ENCODE results near the gene UBE2S. TPM values are rescaled to one million over a fixed set of nuclear protein-coding genes. Genes with fewer than 3 reads are reported as not detected.
A peak's percentile ranks its signal among the peaks of the same experiment; 100 is the strongest.
"Not testable (repeated sequence)": the region's sequence is repeated elsewhere in the genome, so short reads cannot be mapped to it uniquely, and the experiment has no call there.

UBE2S gene
- polyA plus RNA-seq, 4 donors = 42.3 to 56.0 (median 48.8) TPM

DNA sequence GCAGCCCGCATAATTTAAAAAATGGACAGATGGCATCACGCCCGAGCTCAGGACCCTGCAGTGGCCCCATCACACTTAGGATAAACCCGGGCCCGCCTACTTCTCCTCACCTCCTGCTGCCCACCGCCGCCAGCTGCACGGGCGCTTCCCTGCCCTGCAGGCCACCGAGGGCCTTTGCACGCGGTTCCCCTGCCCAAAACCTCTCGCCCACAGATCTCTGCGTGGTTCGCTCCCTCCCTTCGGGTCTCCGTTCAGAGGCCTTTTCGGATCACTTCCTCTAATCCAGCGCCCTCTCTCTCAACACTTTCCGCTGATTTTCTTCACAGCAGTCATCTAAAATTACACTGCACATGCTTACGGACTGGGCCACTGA, 33.7 kb upstream of the UBE2S start:
- no peak for DNase-seq (ENCODE audit: low read depth in 4 of 4, low spot score in 3 of 4)

- no peak for DNase-seq (ENCODE audit: low read depth in 4 of 4, low spot score in 3 of 4)
Measured at GRCh38 chr19:55440411-55441105, 33.0 kb upstream of the UBE2S start.

- no peak for DNase-seq (ENCODE audit: low read depth in 4 of 4, low spot score in 3 of 4)
Measured at GRCh38 chr19:55439052-55439451, 31.5 kb upstream of the UBE2S start.

DNA sequence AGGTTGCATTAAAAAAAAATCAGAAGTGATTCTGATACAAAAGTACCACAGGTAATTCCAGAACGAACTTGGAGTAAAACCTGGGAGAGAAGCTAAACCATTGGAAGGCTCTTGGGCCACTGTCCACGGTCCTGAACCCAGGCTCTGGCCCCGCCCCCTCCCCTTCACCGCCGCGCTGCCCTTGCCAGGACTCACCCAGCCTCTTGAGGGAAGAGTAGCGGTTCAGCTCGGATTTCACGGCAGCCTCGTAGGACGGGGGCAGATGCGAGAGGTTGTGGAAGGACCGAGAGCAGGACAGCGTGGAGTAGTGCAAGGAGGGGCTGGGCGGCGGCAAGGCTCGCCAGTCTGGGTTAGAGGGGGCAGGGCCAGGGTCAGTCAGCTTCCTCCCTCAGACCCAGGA, 29.8 kb upstream of the UBE2S start:
- DNase-seq (ENCODE audit: low read depth in 4 of 4, low spot score in 3 of 4) = no peak

DNA sequence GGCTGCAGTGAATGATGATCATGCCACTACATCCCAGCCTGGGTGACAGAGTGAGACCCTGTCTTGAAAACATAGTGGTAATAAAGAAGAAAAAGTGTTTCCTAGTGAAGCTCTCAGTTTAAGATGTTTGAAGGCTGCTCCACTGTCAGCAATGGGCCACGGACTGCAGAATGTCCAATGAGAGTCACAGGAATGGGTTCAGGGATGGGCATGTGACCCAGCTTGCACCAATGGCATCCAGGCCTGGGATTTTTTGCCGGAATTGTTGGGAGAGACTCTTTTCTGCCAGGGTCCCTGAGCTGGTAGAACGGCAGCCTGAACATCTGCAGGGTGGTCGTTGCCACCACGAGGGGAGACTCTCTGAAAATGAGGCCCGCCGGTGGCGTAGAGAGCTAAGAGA, 29.3 kb upstream of the UBE2S start:
- DNase-seq (ENCODE audit: low read depth in 4 of 4, low spot score in 3 of 4) = no peak

- DNase-seq (ENCODE audit: low read depth in 4 of 4, low spot score in 3 of 4) = no peak
Measured at GRCh38 chr19:55435020-55435419, 27.4 kb upstream of the UBE2S start.

- no peak for DNase-seq (ENCODE audit: low read depth in 4 of 4, low spot score in 3 of 4)
Measured at GRCh38 chr19:55434356-55434919, 26.9 kb upstream of the UBE2S start.

DNA sequence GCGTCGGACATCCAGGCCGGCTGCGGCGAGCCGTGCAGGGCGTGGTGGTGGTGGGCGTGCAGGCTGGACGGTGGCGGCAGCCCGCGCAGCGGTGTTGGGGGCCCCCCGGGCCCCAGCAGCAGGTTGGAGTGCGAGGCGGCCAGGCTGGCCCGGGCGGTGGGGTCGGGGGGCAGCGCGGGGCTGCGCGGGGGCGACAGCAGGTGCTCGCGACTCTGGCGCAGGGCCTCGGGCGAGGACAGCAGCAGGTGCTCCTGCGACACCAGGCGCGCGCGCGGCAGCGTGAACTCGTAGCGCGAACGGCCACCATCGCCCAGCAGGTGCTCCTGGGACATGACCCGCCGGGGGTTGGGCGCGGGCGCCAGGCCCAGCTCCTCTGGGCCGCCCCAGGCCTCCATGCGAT, 25.7 kb upstream of the UBE2S start:
- DNase-seq (ENCODE audit: low read depth in 4 of 4, low spot score in 3 of 4) = no peak

DNA sequence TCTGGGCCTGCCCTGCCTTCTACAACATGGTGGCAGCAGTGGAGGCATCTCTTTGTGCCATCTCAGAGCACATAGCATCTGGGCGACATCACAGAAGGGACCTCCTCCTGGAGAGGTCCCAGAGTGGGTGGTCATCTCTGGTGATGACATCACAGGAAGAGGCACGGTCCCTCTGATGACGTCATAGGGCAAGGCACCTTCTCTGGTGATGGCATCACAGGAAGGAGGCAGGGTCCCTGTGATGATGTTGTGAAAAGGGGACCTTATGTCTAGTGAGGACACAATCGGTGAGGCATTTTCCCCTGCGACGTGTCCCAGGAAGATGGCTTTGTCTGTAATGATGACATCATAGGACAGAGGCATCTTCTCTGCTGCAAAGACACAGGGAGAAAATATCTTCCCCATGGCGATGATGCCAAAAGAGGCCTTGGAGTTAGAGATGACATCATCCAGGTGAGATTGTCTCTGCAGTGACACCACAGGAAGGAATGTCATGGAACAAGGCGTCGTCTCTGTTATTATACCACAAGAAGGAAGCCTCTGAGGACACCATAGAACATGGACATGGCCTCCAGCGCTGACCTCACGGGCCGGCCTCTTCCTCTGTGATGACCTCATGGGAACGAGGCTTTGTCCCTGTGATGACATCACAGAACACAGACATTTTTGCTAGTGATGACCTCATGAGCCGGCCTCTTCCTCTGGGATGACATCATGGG, 24.8 kb upstream of the UBE2S start:
- DNase-seq (ENCODE audit: low read depth in 4 of 4, low spot score in 3 of 4) = no peak

DNA sequence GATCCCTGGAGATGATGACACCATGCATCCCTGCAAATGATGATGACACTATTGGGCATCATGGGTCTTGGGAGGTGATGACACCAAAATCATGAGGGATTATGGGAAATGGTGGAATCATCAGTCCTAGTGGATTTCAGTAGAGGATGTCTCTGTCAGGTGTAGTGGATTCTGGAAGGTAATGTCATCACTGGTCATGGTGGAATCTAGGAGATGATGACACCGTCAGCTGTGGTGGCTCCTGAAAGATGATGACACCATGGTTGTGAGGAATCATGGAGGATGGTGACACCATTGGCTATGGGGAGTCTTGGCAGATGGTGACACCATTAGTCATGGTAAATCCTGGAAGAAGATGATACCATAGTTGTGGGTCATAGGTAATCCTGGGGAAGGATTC, 23.6 kb upstream of the UBE2S start:
- DNase-seq (ENCODE audit: low read depth in 4 of 4, low spot score in 3 of 4) = no peak

DNA sequence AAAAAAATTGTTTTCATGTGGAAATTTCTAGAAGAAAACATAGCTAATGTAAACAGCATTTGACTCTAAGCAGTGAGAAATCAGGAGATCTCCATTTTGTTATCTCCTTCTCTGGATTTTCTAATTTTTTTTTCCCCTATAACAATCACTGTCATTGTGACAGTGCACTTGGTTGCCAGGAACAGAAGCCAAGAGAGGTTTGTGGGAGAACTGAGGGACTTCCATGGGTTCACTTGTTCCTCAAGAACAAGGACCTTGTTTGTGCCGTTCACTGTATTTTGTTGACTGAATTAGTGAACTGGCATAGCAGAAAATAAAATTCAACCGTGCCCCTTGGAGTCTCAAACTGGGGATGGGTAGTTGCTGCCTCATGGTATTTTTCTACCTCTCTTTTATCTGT, 18.5 kb upstream of the UBE2S start:
- DNase-seq (ENCODE audit: low read depth in 4 of 4, low spot score in 3 of 4) = no peak

- no peak for DNase-seq (ENCODE audit: low read depth in 4 of 4, low spot score in 3 of 4)
Measured at GRCh38 chr19:55424518-55424917, 16.9 kb upstream of the UBE2S start.

GRCh38 chr19:55423225-55424005, 15.8 kb upstream of the UBE2S start:
- no peak for DNase-seq (ENCODE audit: low read depth in 4 of 4, low spot score in 3 of 4)

DNA sequence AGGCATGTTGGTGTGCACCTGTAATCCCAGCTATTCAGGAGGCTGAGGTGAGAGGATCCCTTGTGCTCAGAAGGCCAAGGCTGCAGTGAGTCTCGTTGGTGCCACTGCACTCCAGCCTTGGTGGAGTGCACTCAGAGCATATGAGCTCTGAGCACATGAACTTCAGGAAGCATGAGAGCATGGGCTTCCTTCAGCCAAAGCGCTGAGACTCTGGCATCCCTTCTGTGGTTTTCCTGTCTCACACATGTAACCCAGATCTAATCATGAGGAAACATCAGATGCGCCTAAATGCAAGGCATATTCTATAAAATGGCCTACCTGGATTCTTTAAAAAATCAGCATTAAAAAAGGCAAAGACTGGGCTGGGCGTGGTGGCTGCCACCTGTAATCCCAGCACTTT, 13.7 kb upstream of the UBE2S start:
- not testable (repeated sequence) for DNase-seq (ENCODE audit: low read depth in 4 of 4, low spot score in 3 of 4)

DNA sequence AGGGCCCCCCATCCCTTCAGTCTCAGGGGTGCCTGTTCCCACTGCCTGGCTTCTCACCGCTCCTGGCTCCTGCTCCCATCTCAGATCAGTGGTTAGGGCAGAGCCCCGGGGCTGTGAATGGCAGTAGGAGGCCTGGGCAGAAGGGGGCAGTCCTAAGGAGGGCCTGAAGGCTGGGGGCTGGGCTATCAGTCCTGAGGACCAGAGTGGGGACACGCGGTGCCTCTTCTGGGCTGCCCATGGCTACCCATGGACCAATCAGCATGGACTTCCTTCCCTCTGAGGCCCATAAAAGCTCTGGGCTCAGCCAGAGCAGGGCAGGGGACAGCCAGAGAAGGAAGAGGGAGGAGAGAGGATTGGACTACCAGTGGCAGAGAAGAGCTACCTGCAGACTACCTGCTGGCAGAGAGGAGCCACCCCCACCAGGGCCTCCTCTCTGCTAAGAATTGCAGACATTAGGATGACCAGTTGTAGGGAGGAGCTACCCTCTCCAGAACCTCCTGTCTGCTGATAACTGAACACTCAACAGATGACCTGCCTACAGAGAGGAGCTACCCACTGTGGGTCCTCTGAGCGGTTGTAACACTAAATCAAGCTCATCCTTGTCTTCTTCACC, 12.1 kb upstream of the UBE2S start:
- no peak for DNase-seq (ENCODE audit: low read depth in 4 of 4, low spot score in 3 of 4)

DNA sequence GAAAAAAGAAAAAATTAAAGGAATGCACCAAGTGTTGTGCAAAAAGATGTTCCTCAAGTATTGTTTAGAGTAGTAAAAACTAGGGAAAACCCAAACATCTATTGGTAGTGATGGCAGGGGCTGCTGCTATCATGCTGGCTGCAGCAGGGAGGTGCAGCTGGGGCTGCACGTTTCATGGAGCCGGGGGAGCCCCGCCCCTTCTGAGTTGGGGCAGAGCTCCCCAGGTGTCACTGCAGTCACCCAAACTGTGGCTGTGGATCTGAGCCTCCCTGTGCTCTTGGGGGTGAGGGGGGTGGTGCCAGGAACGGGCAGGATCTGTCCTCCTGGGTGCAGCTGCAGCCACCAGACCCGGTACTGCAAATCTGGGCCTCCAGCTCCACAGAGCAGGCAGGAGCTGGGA, 11.5 kb upstream of the UBE2S start:
- DNase-seq (ENCODE audit: low read depth in 4 of 4, low spot score in 3 of 4) = no peak

DNA sequence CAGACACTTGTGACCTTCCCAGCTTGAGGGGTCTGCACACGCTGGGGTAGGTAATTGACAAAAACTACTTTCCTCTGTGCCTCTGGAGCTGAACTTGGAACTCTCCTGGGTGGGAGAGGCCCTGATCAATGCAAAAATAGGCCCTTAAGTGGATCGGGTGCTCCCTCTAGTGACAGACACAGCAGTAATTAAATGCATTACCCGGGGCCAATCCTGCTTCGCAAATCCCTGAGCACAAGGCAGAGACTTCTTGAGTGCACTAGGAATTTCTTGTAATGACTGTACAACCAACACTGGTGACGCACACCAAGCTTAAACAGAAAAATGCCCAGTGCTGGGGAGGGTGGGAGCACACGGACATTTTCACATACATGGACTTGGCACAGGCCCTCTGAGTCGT, 10.6 kb upstream of the UBE2S start:
- DNase-seq (ENCODE audit: low read depth in 4 of 4, low spot score in 3 of 4) = peak; percentile 52 to 72 (median 58)

- no peak for DNase-seq (ENCODE audit: low read depth in 4 of 4, low spot score in 3 of 4)
Measured at GRCh38 chr19:55410168-55410567, 2.6 kb upstream of the UBE2S start.

- not testable (repeated sequence) for DNase-seq (ENCODE audit: low read depth in 4 of 4, low spot score in 3 of 4)
Measured at GRCh38 chr19:55409179-55409578, 1.6 kb upstream of the UBE2S start.

- DNase-seq (ENCODE audit: low read depth in 4 of 4, low spot score in 3 of 4) = no peak
Measured at GRCh38 chr19:55408533-55408872, 915 bp upstream of the UBE2S start.

Measured in left renal pelvis (tissue), 4 donors.